NK-92 (cell line): ENCODE results near the gene USP17L18.
"Not testable (repeated sequence)": the region's sequence is repeated elsewhere in the genome, so short reads cannot be mapped to it uniquely, and the experiment has no call there.

Experiments used
- DNase-seq: peaks from one replicate; lab custom pipeline; 2025; ENCODE audit not compliant: unreplicated experiment; lab: John Stamatoyannopoulos, UW

Gene USP17L18

GRCh38 chr4:9247953-9248680 lies at the start of gene USP17L18:
TSS of gene USP17L18 (plus strand) at chr4:9248630. CDS start at chr4:9248630, 0 bp downstream.
- DNase-seq, result not testable (repeated sequence)

- DNase-seq, result not testable (repeated sequence)
Measured at GRCh38 chr4:9210357-9210756, 38.1 kb upstream of the USP17L18 start, which contains the start of gene USP17L10. TSS of gene USP17L10 (plus strand) at chr4:9210657. CDS start at chr4:9210657, 0 bp downstream.

- not testable (repeated sequence) for DNase-seq
Measured at GRCh38 chr4:9214701-9215100, 33.7 kb upstream of the USP17L18 start.

GRCh38 chr4:9215105-9215504 lies 33.3 kb upstream of the USP17L18 start, which contains the start of gene USP17L11:
TSS of gene USP17L11 (plus strand) at chr4:9215405. CDS start at chr4:9215405, 0 bp downstream.
- not testable (repeated sequence) for DNase-seq

- not testable (repeated sequence) for DNase-seq
Measured at GRCh38 chr4:9219852-9220251, 28.6 kb upstream of the USP17L18 start, which contains the start of gene USP17L12. TSS of gene USP17L12 (plus strand) at chr4:9220152. CDS start at chr4:9220152, 0 bp downstream.

- not testable (repeated sequence) for DNase-seq
Measured at GRCh38 chr4:9224596-9224995, 23.8 kb upstream of the USP17L18 start, which contains the start of gene USP17L13. TSS of gene USP17L13 (plus strand) at chr4:9224896. CDS start at chr4:9224896, 0 bp downstream.

GRCh38 chr4:9230249-9230648 lies 18.2 kb upstream of the USP17L18 start:
- DNase-seq, result not testable (repeated sequence)

GRCh38 chr4:9234085-9234484 lies 14.3 kb upstream of the USP17L18 start, which contains the start of gene USP17L15:
TSS of gene USP17L15 (plus strand) at chr4:9234385. CDS start at chr4:9234385, 0 bp downstream.
- not testable (repeated sequence) for DNase-seq

GRCh38 chr4:9238461-9238860 lies 10.0 kb upstream of the USP17L18 start:
- not testable (repeated sequence) for DNase-seq

GRCh38 chr4:9243579-9243978 lies 4.9 kb upstream of the USP17L18 start, which contains the start of gene USP17L17:
TSS of gene USP17L17 (plus strand) at chr4:9243879. CDS start at chr4:9243879, 0 bp downstream.
- not testable (repeated sequence) for DNase-seq

GRCh38 chr4:9253078-9253477 lies 4.6 kb downstream of the USP17L18 start, which contains the start of gene USP17L19:
TSS of gene USP17L19 (plus strand) at chr4:9253378. CDS start at chr4:9253378, 0 bp downstream.
- not testable (repeated sequence) for DNase-seq

- DNase-seq, result not testable (repeated sequence)
Measured at GRCh38 chr4:9257824-9258223, 9.4 kb downstream of the USP17L18 start, which contains the start of gene USP17L20. TSS of gene USP17L20 (plus strand) at chr4:9258124. CDS start at chr4:9258124, 0 bp downstream.

GRCh38 chr4:9262572-9262971 lies 14.1 kb downstream of the USP17L18 start, which contains the start of gene USP17L21:
TSS of gene USP17L21 (plus strand) at chr4:9262872. CDS start at chr4:9262872, 0 bp downstream.
- not testable (repeated sequence) for DNase-seq

- not testable (repeated sequence) for DNase-seq
Measured at GRCh38 chr4:9267319-9267718, 18.9 kb downstream of the USP17L18 start, which contains the start of gene USP17L22. TSS of gene USP17L22 (plus strand) at chr4:9267619. CDS start at chr4:9267619, 0 bp downstream.

GRCh38 chr4:9271719-9272118 lies 23.3 kb downstream of the USP17L18 start:
- not testable (repeated sequence) for DNase-seq
